Measurements from ENCODE around the gene DLD.
A peak's percentile ranks its signal among the peaks of the same experiment; 100 is the strongest.
"Not testable (repeated sequence)": the region's sequence is repeated elsewhere in the genome, so short reads cannot be mapped to it uniquely, and the experiment has no call there.

The DLD gene

DNA sequence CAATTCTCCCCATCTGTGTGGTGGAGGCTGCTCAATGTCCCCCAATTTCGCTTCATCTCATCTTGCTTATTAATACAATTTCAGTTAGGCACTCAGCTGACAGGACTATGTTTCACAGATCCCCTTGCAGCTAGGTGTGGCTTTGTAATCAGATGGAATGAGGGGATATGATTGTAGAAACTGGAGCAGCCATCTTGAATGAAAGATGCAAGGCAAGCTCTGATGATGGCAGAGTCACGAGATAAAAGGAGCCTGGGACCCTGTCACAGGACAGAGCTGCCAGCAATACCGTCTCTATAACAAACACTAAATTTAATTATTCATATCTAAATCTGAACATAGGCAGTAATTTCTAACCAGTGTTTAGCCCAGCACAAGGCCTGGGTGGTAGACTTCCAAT lies 991 bp upstream of the DLD start:
- H3K4me2 ChIP-seq = peak overlapping the region; percentile 93; the same call in 1 of the 2 replicates
- H3K27me3 ChIP-seq = no peaks in the 10 kb centered on the region
- H3K9me3 ChIP-seq = peaks cover 10% of the 10 kb centered on the region
- no peak overlapping the region for H3K4me3 ChIP-seq
- H3K27ac ChIP-seq = no peak overlapping the region
- H3K9ac ChIP-seq = no peak overlapping the region
- TF ChIP-seq Cebpa-rat (IDR thresholded peaks at IDR 0.05) = no peak
- peaks cover 14% of the 10 kb centered on the region for H3K36me3 ChIP-seq
- H3K4me1 ChIP-seq = peaks cover 28% of the 10 kb centered on the region
- peaks cover 38% of the 10 kb centered on the region for H4K20me1 ChIP-seq

- H3K9me3 ChIP-seq = peaks cover 10% of the 10 kb centered on the region
- H3K27ac ChIP-seq = peak overlapping the region; percentile 89; the same call in 1 of the 2 replicates
- peak overlapping the region; percentile 93 for H3K4me2 ChIP-seq
- peak overlapping the region; percentile 93 for H3K4me3 ChIP-seq
- peaks cover 43% of the 10 kb centered on the region for H4K20me1 ChIP-seq
- peaks cover 19% of the 10 kb centered on the region for H3K36me3 ChIP-seq
- H3K9ac ChIP-seq = peak overlapping the region; percentile 89
- peaks cover 28% of the 10 kb centered on the region for H3K4me1 ChIP-seq
- H3K27me3 ChIP-seq = no peaks in the 10 kb centered on the region
- TF ChIP-seq Cebpa-rat (IDR thresholded peaks at IDR 0.05) = no peak
Measured at GRCh38 chr7:107890493-107890961, 456 bp upstream of the DLD start.

DNA sequence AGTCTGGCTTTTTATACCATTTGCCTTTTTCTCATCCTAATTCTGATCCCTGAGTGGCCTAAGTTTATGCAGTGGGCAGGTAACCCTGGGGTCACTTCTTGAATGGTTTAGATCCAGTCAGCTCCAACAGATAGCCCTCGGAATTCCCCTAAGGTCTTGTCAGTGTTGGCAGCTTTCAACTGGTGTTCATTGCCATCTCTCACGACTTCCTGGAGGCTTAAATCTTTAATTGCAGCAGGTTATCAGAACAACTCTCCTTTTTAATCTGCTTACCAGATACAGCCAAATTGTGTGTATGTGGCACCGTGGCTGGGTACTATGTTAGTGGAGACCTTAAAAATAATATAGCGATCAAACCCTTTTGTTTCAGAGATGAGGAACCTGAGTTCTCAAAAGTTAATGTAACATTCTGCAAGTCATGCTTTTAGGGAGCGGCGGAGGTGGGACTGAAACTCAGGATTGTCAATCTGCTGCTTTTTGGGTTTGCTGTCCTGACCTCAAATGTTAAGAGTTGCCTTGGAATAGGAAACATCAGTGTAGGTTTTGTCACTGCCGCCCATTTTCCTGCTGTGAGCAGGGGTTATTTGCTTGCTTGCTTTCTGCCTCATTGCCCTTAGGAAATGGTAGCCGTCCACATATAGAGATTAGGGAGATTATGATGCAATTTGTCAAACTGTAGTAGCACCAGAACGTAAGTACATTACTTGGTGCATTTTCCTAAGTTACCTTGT lies 818 bp downstream of the DLD start:
- Histone ChIP-seq H3K27me3 (no peaks in the 10 kb centered on the region), H3K27ac (peak overlapping the region; percentile 89)

DNA sequence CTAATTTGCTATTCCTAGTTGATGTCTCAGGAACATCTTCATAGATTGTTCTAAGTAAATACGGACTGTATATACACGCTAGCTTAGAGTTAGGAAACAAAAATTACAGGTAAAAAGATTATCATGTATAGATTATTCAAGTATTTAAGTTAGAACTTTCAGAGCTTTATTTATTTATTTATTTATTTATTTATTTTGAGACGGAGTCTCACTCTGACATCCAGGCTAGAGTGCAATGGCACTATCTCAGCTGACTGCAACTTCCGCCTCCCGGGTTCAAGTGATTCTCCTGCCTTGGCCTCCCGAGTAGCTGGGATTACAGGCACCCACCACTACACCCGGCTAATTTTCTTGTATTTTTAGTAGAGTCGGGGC lies 1.4 kb downstream of the DLD start:
- Histone ChIP-seq H3K36me3 (peaks cover 37% of the 10 kb centered on the region), H3K4me3 (peak overlapping the region; percentile 93), H3K9ac (peak overlapping the region; percentile 89; the same call in 1 of the 2 replicates), H4K20me1 (peaks cover 61% of the 10 kb centered on the region), H3K4me2 (peak overlapping the region; percentile 93), H3K4me1 (peaks cover 28% of the 10 kb centered on the region)
- not testable (repeated sequence) for H3K27ac ChIP-seq, H3K27me3 ChIP-seq, H3K9me3 ChIP-seq

More for the DNA sequence above, 818 bp downstream of the DLD start:
- H3K36me3 ChIP-seq = peaks cover 32% of the 10 kb centered on the region
- peak overlapping the region; percentile 93 for H3K4me3 ChIP-seq
- peaks cover 10% of the 10 kb centered on the region for H3K9me3 ChIP-seq
- TF ChIP-seq Cebpa-rat (IDR thresholded peaks at IDR 0.05) = no peak
- H3K4me2 ChIP-seq = peak overlapping the region; percentile 93
- H4K20me1 ChIP-seq = peaks cover 56% of the 10 kb centered on the region
- peaks cover 28% of the 10 kb centered on the region for H3K4me1 ChIP-seq
- H3K9ac ChIP-seq = peak overlapping the region; percentile 89

DNA sequence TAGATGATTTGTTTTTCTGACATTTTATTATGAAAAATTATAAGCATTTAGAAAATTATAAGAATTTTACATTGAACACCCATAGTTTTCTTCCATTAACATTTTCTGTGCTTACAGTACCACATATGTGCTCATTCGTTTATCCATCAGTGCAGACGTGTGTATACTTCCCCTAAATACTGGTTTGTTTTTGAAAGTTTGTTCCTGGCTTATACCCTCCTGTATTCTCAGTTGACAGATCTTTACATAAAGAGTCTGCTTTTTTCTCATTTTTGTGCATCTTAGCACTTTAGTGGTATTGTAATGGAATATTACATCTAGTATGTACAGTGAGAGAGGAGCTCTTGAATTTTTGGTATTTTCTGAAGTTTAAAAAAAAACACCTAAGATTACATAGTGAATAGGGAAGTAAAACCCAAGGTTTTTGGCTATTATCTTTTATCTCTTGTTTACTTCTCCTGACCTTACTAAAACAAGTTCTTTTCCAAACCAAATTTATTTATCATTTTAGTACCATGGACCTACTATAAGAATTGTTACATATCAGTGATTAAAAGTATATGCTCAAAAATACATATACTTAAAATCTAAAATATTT lies 8.1 kb downstream of the DLD start:
- no peak overlapping the region for H3K27ac ChIP-seq
- TF ChIP-seq Cebpa-rat (IDR thresholded peaks at IDR 0.05) = no peak
- H3K4me2 ChIP-seq = no peak overlapping the region
- H3K4me1 ChIP-seq = no peaks in the 10 kb centered on the region
- no peaks in the 10 kb centered on the region for H3K27me3 ChIP-seq
- no peak overlapping the region for H3K9ac ChIP-seq
- no peak overlapping the region for H3K4me3 ChIP-seq
- no peaks in the 10 kb centered on the region for H3K9me3 ChIP-seq
- peaks cover 80% of the 10 kb centered on the region for H3K36me3 ChIP-seq
- H4K20me1 ChIP-seq = peaks cover 100% of the 10 kb centered on the region

- Histone ChIP-seq H4K20me1 (peaks cover 86% of the 10 kb centered on the region), H3K36me3 (peaks cover 81% of the 10 kb centered on the region)
Measured at GRCh38 chr7:107900496-107901015, 9.6 kb downstream of the DLD start.

GRCh38 chr7:107902381-107902780 lies 11.4 kb downstream of the DLD start:
- no peak overlapping the region for H3K9ac ChIP-seq
- H3K27ac ChIP-seq = no peak overlapping the region
- no peaks in the 10 kb centered on the region for H3K9me3 ChIP-seq
- no peak overlapping the region for H3K4me2 ChIP-seq
- no peak for TF ChIP-seq Cebpa-rat (IDR thresholded peaks at IDR 0.05)
- no peak overlapping the region for H3K4me3 ChIP-seq
- H3K36me3 ChIP-seq = peaks cover 81% of the 10 kb centered on the region
- no peaks in the 10 kb centered on the region for H3K27me3 ChIP-seq
- H3K4me1 ChIP-seq = no peaks in the 10 kb centered on the region
- peaks cover 67% of the 10 kb centered on the region for H4K20me1 ChIP-seq

More at GRCh38 chr7:107900496-107901015, 9.6 kb downstream of the DLD start:
- Histone ChIP-seq H3K9ac (no peak overlapping the region), H3K27me3 (no peaks in the 10 kb centered on the region), H3K4me3 (no peak overlapping the region), H3K9me3 (no peaks in the 10 kb centered on the region), H3K27ac (no peak overlapping the region), H3K4me2 (no peak overlapping the region), H3K4me1 (no peaks in the 10 kb centered on the region)
- TF ChIP-seq Cebpa-rat (IDR thresholded peaks at IDR 0.05) = no peak

- no peak overlapping the region for H3K9ac ChIP-seq
- no peaks in the 10 kb centered on the region for H3K9me3 ChIP-seq
- no peak for TF ChIP-seq Cebpa-rat (IDR thresholded peaks at IDR 0.05)
- no peak overlapping the region for H3K27ac ChIP-seq
- no peak overlapping the region for H3K4me2 ChIP-seq
- no peak overlapping the region for H3K4me3 ChIP-seq
- peaks cover 100% of the 10 kb centered on the region for H3K36me3 ChIP-seq
- H3K27me3 ChIP-seq = no peaks in the 10 kb centered on the region
- H4K20me1 ChIP-seq = peaks cover 23% of the 10 kb centered on the region
- no peaks in the 10 kb centered on the region for H3K4me1 ChIP-seq
Measured at GRCh38 chr7:107907790-107908189, 16.8 kb downstream of the DLD start.

GRCh38 chr7:107909445-107909844 lies 18.5 kb downstream of the DLD start:
- Histone ChIP-seq H3K27me3 (no peaks in the 10 kb centered on the region), H3K9me3 (no peaks in the 10 kb centered on the region), H3K4me2 (no peak overlapping the region), H3K4me3 (no peak overlapping the region), H3K4me1 (no peaks in the 10 kb centered on the region), H3K9ac (no peak overlapping the region), H4K20me1 (peaks cover 20% of the 10 kb centered on the region), H3K27ac (no peak overlapping the region), H3K36me3 (peaks cover 97% of the 10 kb centered on the region)
- no peak for TF ChIP-seq Cebpa-rat (IDR thresholded peaks at IDR 0.05)

GRCh38 chr7:107911981-107912380 lies 21.0 kb downstream of the DLD start:
- peaks cover 20% of the 10 kb centered on the region for H4K20me1 ChIP-seq
- H3K27me3 ChIP-seq = no peaks in the 10 kb centered on the region
- no peaks in the 10 kb centered on the region for H3K4me1 ChIP-seq
- H3K9me3 ChIP-seq = no peaks in the 10 kb centered on the region
- no peak for TF ChIP-seq Cebpa-rat (IDR thresholded peaks at IDR 0.05)
- peaks cover 92% of the 10 kb centered on the region for H3K36me3 ChIP-seq
- H3K4me3 ChIP-seq = no peak overlapping the region
- H3K27ac ChIP-seq = no peak overlapping the region
- H3K9ac ChIP-seq = no peak overlapping the region
- H3K4me2 ChIP-seq = no peak overlapping the region
